AG09309 (cell line): ENCODE measurements around the gene NAP1L3.

Source experiments
- DNase-seq: peaks from one replicate; pipeline ENCODE4 v3.0.0-alpha.2; 2010; ENCODE audit warnings: low read depth
- H3K4me3 ChIP-seq: 2 replicates; pipeline ENCODE4 v1.5.1; 2011; ENCODE audit warnings: mild to moderate bottlenecking, low read depth, low read length, moderate library complexity; ENCODE audit not compliant: control insufficient read depth
- CTCF ChIP-seq: IDR thresholded peaks from 2 replicates; pipeline ENCODE4 v1.5.1; 2011; ENCODE audit warnings: mild to moderate bottlenecking, low read depth, low read length, inconsistent platforms; ENCODE audit not compliant: insufficient read depth, control insufficient read depth; ENCODE audit errors: missing control alignments

Gene NAP1L3

GRCh38 chrX:93673056-93673868, at the start of gene NAP1L3:
NAP1L3 (minus strand) TSS chrX:93673578; CDS start chrX:93673304, 274 bp downstream.
- TF ChIP-seq CTCF, result no peak
- H3K4me3 ChIP-seq, result peak within 1 kb of the TSS; percentile 50
- DNase-seq, result peak; percentile 39

GRCh38 chrX:93711076-93711475, 37.7 kb upstream of the NAP1L3 start:
- H3K4me3 ChIP-seq, result no peak overlapping the region
- no peak for DNase-seq
- no peak for TF ChIP-seq CTCF

- no peak for DNase-seq
Measured at GRCh38 chrX:93703701-93704100, 30.3 kb upstream of the NAP1L3 start.

GRCh38 chrX:93695981-93696380, 22.6 kb upstream of the NAP1L3 start:
- no peak for TF ChIP-seq CTCF
- no peak overlapping the region for H3K4me3 ChIP-seq
- no peak for DNase-seq

More at GRCh38 chrX:93703701-93704100, 30.3 kb upstream of the NAP1L3 start:
- no peak for TF ChIP-seq CTCF
- H3K4me3 ChIP-seq, result no peak overlapping the region

- no peak for DNase-seq
- peak within 1 kb of the TSS; percentile 50 for H3K4me3 ChIP-seq
- no peak for TF ChIP-seq CTCF
Measured at GRCh38 chrX:93673869-93674271, 492 bp upstream of the NAP1L3 start, which contains the start of gene FAM133A. FAM133A (plus strand) TSS chrX:93674206; CDS start chrX:93709420, 35,214 bp downstream.

GRCh38 chrX:93660575-93660974, 12.8 kb downstream of the NAP1L3 start:
- no peak overlapping the region for H3K4me3 ChIP-seq
- no peak for TF ChIP-seq CTCF
- DNase-seq, result no peak
